ENCODE measurements around the gene DIMT1.

Gene DIMT1

DNA sequence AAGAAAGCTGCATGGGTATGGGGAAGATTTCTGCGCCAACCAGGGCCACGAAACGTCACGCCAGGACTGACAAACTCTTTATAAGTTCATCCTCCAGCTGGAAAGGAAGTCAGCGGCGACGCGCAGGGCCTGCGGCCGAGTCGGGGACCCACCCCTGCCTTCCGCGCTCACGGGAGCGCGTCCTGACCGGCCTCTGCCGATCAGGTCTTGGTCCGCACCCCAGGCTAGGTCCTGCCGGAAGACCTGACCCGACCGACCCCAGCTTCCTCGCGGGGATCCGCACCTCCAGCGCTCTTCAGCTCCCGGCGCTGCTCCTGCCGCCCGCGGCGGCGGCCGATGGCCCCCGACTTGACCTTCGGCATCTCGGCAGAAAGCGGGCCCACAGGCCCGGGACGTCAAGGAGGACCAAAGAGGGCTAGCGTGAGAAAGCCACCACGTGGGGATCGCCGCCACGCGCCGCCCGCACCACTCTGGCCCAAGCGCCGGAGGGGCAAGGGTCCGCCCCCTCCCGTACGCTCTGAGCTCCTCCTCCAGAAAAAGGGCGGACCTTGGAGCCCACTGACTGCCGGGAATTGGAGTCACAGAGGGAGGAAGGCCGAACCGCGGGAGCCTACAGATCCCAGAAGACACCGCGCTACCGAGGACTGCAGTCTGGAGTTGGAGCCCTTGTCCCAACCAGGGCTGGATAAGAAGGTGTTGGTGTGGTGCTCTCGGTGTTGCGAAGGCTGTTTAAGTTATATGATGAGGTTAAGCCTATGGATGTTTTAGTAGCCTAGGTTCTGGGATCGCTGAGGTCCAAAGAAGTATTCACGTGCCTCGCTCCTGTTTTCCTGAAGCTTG, at the start of gene DIMT1:
DIMT1 (minus strand) TSS at position 495 of the 840 bp plus-strand sequence; CDS start at position 362, 133 bp downstream.
- peak; percentile 99 for FAIRE-seq
- peak; percentile 84 for DNase-seq (ENCODE audit: extremely low spot score, insufficient read length, low read depth)

DNA sequence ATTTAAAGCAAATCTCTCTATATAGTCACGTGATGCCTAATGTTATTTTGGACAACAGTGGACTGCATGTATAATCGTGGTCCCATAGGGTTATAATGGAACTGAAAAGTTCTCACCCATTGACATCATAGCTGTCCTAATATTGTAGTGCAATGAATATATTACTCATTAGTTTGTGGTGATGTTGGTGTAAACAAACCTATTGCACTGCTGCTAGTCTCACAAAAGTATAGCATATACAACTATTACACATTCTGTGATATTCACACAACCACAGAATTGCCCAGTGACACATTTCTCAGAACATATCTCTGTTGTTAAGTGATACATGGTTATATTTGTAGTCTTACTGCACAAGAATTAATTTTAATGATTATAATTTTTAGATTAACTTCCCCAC, 46.6 kb upstream of the DIMT1 start:
- no peak for DNase-seq (ENCODE audit: extremely low spot score, insufficient read length, low read depth)
- FAIRE-seq = no peak

DNA sequence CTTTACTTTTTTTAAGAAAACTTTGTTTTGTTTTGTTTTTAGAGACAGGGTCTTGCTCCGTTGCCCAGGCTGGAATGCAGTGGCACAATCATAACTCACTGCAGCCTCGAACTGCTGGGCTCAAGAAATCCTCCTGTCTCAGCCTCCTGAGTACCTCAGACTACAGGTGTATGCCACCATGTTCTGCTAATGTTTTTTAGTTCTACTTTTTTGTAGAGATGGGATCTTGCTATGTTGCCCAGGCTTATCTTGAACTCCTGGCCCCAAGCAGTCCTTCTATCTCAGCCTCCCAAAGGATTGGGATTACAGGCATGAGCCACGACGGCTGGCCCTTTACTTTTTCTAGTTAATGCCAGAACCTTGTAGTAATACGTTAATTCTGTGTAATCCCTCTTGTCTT, 44.8 kb upstream of the DIMT1 start:
- FAIRE-seq (no peak), DNase-seq (ENCODE audit: extremely low spot score, insufficient read length, low read depth) (no peak)

DNA sequence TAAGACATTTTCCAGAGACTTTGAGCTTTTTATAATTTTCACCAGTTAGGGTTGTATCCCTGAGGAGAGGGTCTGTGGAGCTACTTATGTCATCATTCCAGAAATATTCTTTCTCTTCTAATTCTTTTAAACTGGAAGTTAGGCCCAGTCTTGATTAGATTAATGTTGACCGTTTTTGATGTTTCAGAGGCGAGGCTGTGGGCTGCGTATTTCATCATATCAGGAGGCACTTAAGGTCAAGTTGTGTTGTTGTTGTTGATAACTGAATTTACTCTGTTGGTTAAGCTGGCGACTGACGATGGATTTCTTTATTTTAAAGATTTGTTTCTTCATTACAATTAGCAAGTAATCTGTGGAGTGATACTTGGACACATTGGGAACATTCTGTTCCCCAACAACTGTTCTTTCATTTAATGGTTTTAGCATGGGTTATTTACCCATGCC, 28.9 kb upstream of the DIMT1 start:
- FAIRE-seq (no peak), DNase-seq (ENCODE audit: extremely low spot score, insufficient read length, low read depth) (no peak)

DNA sequence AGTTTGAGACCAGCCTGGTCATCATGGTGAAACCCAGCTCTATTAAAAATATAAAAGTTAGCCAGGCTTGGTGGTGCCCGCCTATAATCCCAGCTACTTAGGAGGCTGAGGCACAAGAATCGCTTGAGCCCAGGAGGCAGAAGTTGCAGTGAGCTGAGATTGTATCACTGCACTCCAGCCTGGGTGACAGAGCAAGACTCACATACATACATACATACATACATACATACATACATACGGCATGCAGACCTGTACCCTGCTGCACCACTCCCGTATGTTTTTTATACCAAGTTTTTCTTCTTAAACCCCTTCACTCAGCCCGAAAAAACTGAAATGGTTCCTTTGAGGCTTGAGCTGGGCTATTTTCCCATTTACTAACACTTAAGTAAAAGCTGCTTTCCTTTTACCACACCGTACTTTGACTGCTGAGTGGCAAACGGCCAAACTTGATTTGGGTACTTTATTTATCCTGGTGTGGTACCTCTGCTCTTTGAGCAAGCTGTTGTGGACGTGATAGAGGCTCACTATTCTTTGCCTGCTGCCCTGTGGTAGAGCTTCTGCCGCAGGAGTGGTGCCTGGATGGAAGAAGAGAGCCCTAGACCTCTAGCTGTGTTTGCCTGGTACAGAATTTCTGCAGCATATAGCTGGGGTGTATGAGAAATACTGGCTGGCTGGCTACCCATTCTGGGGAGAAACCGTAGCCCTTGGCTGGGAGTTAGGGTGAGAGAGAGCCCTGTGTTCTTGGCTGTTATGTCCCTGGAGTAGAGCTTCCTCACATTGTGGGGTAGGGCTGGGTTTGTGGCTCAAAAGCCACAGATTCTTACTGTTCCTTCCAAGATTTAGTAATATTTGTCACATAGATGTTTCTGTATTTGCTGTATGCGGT, 28.3 kb upstream of the DIMT1 start:
- DNase-seq (ENCODE audit: extremely low spot score, insufficient read length, low read depth) (no peak), FAIRE-seq (no peak)

DNA sequence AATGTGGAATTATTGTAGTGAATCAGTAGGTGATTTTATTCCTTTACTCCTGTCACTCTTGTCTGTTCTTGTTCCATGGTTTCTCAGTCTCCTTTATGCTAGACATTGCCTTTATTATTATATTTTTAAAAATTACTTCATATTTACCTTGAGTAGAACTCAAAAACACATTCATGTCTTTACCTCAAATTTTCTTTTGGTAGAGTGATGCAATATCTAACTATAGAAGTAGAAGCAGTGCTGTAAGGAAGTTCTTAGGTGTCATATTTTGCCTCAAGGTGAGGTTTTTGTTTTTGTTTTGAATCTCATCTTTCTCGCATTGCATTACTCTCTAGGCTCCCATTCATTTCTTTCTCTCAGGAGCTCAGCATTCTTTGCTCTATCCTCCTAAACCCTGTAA, 21.1 kb upstream of the DIMT1 start:
- FAIRE-seq (no peak), DNase-seq (ENCODE audit: extremely low spot score, insufficient read length, low read depth) (no peak)

DNA sequence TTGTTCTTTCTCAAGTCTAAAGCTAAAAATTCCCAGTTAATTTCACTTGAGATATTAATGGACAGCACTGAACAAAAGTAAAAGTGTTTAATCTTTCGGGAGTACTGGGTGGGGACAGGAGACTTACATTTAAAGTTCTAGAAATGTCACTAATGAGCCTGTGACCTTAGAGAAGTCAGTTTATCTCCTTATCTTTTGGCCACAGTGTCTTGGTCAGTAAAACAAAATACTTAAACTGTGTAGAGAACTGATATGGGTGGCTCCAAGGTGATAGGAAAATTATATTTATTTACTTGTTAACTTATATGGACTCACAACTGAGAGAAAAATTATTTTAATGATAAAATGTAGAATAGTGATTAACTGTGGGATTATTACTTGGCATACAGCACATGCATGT, 17.7 kb upstream of the DIMT1 start:
- no peak for FAIRE-seq
- DNase-seq (ENCODE audit: extremely low spot score, insufficient read length, low read depth) = no peak

DNA sequence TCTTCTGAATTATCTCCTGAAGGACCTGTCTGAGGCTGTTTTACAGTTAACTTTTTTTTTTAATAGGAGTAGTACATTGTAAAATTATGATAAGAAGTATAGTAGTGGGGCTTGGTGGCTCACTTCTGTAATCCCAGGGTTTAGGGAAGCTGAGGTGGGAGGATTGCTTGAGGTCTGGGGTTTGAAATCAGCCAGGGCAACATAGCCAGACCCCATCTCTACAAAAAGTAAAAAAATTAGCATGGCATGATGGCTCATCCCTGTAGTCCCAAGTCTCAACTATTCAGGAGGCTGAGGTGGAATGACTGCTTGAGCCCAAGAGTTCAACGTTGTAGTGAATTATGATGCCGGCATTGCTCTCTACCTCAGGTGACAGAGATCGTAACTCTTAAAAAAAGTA, 15.9 kb upstream of the DIMT1 start:
- DNase-seq (ENCODE audit: extremely low spot score, insufficient read length, low read depth) (no peak), FAIRE-seq (no peak)

DNA sequence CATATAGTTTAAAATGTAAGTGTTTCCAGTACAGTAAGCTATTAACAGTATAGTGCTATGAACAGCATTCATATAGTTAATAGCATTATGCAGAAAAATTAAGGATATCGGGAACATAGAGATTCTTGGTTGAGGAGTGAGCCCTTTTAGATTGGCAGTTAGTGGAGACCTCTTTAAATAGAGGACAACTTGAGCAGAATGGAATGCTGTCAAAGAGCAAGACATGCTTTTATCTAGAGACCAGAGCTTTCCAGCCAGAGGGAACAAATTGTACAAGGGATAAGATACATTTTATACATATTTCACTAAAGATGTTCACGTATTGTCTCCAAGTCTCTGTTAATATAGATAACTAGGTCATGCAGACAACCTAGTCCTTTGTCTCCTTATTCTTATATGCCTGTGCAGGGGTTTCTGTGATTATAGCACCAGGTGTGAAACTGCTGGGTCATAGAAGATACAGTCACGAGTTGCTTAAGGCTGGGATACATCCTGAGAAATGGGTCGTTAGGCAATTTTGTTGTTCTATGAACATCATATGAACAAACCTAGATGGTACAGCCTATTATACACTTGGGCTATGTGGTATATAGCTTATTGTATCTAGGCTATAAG, 14.9 kb upstream of the DIMT1 start:
- no peak for DNase-seq (ENCODE audit: extremely low spot score, insufficient read length, low read depth)
- no peak for FAIRE-seq

DNA sequence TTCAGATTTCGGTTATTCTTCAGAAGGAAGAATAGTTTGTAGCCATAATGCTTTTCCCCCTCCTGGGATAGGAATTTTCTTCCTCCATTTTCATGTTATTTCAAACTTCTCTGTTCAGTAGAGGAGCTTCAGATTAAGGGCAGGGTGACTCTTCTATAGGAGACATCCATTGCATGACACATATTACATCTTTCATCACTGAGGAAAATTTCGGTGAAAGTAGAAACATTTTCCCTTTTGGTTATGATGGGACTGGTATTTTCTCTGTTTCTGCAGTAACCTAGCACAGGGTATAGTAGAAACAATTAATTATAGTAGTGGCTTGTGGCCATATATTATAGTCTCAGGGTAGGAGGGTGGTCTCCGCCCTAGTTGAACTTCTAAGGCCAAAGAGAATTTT, 10.0 kb upstream of the DIMT1 start:
- FAIRE-seq (no peak), DNase-seq (ENCODE audit: extremely low spot score, insufficient read length, low read depth) (no peak)

DNA sequence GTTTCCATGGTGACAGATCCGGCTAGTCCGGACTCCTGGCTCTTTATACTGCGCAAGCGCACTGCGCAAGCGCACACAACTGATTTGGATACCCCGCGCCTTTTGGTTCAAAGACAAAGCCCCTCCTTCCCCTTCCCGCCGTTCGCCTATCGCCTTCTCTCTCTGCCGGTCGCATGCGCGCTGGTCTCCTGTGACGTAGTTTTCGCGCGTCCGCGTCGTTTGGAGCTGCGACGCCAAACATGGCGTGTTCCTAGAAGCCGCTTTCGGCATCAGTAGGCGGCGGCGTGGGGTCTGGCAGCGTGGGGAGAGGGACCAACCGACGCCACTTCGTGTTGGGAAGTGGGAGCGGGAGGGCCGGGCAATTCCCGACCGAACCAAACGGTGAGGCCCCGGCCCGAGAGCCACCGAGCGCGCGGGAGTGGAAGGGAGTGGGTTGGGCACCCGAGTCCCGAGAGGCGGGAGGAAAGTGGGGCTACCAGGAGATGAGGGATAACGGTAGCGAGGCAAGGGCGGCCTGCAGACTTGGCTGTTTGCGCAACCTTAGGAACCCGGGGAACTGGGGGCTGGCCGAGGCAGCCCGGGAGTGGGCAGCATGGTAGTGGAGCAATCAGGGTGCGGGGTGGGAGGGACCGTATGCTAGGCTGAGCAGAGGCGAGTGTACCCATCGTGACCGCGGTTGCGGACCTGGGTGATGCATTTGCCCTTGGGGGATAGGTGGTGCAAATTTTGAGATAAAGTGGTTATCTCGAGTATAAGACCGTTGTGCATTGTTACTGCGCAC, 9.0 kb upstream of the DIMT1 start, which contains the start of gene IPO11:
IPO11 (plus strand) TSS at position 215 of the 781 bp plus-strand sequence. CDS start 24,517 bp downstream, outside the sequence.
- DNase-seq (ENCODE audit: extremely low spot score, insufficient read length, low read depth) = peak; percentile 97
- peak; percentile 100 for FAIRE-seq

DNA sequence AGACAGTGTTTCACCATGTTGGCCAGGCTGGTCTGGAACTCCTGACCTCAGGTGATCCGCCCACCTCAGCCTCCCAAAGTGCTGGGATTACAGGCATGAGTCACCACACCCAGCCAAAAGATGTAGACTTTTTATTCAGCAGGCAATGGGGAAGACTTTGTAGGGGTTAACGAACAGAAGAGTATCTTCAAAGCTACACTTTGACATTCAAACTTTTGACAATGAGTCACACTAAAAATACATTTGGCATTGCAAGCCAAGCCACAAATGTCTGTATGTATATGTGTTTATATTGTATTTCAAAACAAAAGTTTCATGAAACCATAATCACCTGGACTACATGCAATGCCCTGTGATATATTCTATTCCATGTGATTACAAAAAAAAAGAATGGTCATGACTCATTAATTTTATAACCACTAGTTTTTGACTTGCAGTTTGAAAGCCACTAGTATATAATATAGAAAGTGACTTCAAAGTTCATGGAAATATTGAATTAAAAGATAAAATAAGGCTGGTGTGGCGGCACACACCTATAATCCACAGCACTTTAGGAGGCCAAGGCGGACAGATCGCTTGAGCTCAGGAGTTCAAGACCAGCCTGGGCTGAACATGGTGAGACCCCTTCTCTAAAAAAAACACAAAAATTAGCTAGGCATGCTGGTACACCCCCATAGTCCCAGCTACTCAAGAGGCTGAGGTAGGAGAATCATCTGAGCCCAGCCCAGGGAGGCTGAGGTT, 8.3 kb downstream of the DIMT1 start:
- FAIRE-seq (no peak), DNase-seq (ENCODE audit: extremely low spot score, insufficient read length, low read depth) (no peak)

DNA sequence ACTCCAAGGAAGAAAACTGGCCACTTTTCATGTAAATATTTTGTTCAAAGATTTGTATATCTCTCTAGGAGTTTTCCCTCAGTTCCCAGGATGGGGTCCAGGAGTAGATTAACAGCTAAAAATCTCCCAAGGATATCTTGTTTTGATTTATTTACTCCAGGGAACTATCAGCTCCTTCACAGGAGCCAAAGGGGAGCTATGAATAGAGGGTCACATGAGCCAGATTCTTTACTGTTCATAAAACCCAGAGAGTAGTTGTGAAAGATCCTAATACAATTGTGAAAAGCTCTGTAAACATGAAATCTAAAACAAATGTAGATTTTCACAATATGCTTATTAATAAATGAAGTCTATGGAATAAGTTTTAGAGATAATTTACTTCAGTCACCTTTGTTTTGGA, 16.9 kb downstream of the DIMT1 start:
- FAIRE-seq (no peak), DNase-seq (ENCODE audit: extremely low spot score, insufficient read length, low read depth) (no peak)

DNA sequence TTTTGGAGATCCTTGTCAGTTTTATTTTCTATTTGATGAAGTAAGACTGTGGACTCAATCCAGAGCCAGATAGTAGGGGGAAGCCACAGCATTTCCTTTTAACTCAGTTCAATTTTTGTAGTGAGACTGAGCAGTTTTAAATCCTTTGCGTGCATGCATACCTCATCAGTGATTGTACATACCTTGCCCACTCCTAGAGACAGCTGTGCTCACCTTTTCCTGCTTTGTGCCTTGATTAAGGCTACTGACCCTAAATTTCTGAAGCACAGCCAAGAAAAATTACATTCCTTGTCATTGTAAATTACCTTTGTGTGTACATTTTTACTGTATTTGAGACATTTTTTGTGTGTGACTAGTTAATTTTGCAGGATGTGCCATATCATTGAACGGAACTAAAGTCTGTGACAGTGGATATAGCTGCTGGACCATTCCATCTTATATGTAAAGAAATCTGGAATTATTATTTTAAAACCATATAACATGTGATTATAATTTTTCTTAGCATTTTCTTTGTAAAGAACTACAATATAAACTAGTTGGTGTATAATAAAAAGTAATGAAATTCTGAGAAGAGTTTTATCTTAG, 17.8 kb downstream of the DIMT1 start:
- FAIRE-seq (no peak), DNase-seq (ENCODE audit: extremely low spot score, insufficient read length, low read depth) (no peak)

DNA sequence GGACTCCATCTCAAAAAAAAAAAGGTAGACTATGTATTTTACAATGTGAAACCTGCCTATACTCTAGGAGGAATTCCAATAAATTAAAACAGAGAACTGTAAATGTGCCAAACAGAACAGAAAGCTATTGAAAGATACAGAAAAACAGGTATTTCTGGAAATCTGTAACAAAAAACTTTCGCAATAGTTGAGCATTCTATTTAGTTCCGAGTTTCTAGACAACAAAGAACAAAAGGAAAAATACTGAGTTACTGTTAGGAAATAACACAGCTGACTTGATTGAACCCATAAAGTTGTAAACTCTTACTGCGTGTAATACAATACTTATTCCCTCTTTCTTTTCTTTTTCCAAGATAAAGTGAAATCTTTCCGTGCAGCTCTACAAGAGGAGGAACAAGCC, 18.6 kb downstream of the DIMT1 start:
- FAIRE-seq (peak; percentile 36), DNase-seq (ENCODE audit: extremely low spot score, insufficient read length, low read depth) (no peak)

DNA sequence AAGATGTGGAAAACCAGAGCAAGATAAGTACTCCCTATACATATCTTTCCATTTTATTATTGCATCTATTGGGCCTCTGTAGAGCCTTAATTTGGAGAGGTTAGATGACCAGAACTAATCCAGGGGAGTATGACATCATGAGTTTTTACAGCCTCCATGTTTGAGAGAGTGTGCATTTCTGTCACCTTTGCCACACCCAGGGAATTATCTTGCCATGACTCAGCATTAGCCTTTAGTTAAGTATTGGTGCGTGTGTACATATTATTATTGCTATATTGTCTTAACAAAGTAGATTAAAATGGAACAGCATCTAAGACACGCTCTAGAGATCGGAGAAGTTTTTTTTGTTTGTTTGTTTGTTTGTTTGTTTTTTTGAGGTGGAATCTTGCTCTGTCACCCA, 27.6 kb downstream of the DIMT1 start:
- FAIRE-seq (no peak), DNase-seq (ENCODE audit: extremely low spot score, insufficient read length, low read depth) (no peak)

DNA sequence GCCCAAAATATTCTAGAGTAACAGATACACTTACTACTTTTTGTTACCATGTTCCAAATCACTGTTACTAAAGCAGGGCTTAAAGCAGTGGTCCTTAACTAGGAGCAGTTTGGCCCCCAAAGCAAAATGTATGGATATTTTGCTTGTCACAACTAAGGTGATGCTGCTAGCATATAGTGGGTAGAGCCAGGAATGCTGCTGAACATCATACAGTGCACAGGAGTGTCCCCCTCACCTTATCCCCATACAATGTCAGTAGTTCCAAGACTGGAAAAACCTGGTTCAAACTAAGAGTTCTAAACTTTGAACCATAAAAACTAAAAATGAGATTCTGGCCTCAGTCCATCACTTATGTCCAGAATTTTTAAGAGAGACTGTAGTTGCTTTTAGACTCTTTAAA, 28.1 kb downstream of the DIMT1 start:
- FAIRE-seq (no peak), DNase-seq (ENCODE audit: extremely low spot score, insufficient read length, low read depth) (no peak)

DNA sequence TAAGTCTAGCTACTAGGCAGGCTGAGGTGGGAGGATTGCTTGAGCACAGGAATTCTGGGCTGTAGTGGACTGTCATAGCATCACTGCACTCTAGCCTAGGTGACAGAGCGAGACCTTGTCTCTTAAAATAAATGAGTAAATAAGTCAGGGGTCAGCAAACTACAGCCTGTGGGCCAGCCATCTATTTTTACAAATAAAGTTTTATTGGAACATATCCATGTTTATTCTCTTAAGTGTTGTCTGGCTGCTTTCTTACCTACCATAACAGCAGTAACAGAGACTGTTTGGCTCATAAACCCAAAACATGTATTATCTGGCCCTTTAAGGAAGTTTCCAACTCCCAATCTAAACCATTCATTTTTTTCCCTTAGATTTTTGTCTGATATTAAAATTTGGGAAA, 29.6 kb downstream of the DIMT1 start:
- FAIRE-seq = no peak
- DNase-seq (ENCODE audit: extremely low spot score, insufficient read length, low read depth) = no peak

DNA sequence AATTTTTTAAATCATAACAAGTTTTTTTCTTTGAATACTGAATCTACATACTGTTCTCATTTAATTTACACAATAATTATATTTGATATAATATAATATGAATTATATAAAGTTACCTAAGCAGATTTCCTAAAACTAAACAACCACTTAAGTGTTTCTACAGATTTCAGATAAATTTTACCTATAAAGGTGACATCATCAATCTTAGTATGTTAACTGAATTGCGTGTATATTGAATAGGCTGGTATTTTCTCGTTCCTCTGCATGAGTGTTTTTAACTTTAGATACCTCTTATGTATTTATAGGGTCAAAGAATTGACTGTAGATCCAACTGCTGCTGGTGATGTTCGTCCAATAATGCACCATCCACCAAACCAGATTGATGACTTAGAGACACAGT, 30.3 kb downstream of the DIMT1 start:
- no peak for FAIRE-seq
- no peak for DNase-seq (ENCODE audit: extremely low spot score, insufficient read length, low read depth)

Data from GM18507 (cell line).